ENCODE measurements around the gene CLEC4E. TPM values are rescaled to one million over a fixed set of nuclear protein-coding genes. Genes with fewer than 3 reads are reported as not detected.

The CLEC4E gene
- polyA plus RNA-seq, 1 donor from 2014 or later: not detected

- no peak overlapping the region for H3K4me3 ChIP-seq (ENCODE audit: low read length)
- H3K79me2 ChIP-seq (replicated peaks; ENCODE audit: insufficient read depth, low read length): no peaks in the 10 kb centered on the region
- no peak overlapping the region for H3K9ac ChIP-seq (ENCODE audit: low read length)
- no peak overlapping the region for H3K4me2 ChIP-seq (ENCODE audit: low read length)
- H3F3A ChIP-seq (ENCODE audit: insufficient read depth, low read length, poor library complexity, severe bottlenecking): no peaks in the 10 kb centered on the region
- H3K9me3 ChIP-seq (ENCODE audit: low read length): no peaks in the 10 kb centered on the region
- H2AFZ ChIP-seq (ENCODE audit: low read depth, low read length): no peak overlapping the region
- TF ChIP-seq RAD21 (conservative IDR thresholded peaks at IDR 0.05) (no peak), CTCF (IDR thresholded peaks at IDR 0.05; ENCODE audit: poor library complexity, severe bottlenecking) (no peak), REST (IDR thresholded peaks at IDR 0.05; ENCODE audit: borderline replicate concordance) (no peak)
- no peaks in the 10 kb centered on the region for H3K36me3 ChIP-seq (ENCODE audit: insufficient read depth, low read length)
- no peaks in the 10 kb centered on the region for H3K9me2 ChIP-seq (ENCODE audit: insufficient read depth, low read length)
- H4K20me1 ChIP-seq (ENCODE audit: insufficient read depth): no peaks in the 10 kb centered on the region
- H3K27me3 ChIP-seq (ENCODE audit: insufficient read depth, low read depth, low read length): no peaks in the 10 kb centered on the region
- no peak overlapping the region for H3K27ac ChIP-seq (ENCODE audit: low read length)
Observed at GRCh38 chr12:8559676-8560075, 19.0 kb upstream of the CLEC4E start.

- no peak overlapping the region for H2AFZ ChIP-seq (ENCODE audit: low read depth, low read length)
- H3K27me3 ChIP-seq (ENCODE audit: insufficient read depth, low read depth, low read length): no peaks in the 10 kb centered on the region
- no peaks in the 10 kb centered on the region for H3F3A ChIP-seq (ENCODE audit: insufficient read depth, low read length, poor library complexity, severe bottlenecking)
- no peak overlapping the region for H3K9ac ChIP-seq (ENCODE audit: low read length)
- H3K36me3 ChIP-seq (ENCODE audit: insufficient read depth, low read length): no peaks in the 10 kb centered on the region
- H4K20me1 ChIP-seq (ENCODE audit: insufficient read depth): no peaks in the 10 kb centered on the region
- no peaks in the 10 kb centered on the region for H3K9me2 ChIP-seq (ENCODE audit: insufficient read depth, low read length)
- no peaks in the 10 kb centered on the region for H3K79me2 ChIP-seq (replicated peaks; ENCODE audit: insufficient read depth, low read length)
- H3K4me2 ChIP-seq (ENCODE audit: low read length): no peak overlapping the region
- H3K4me3 ChIP-seq (ENCODE audit: low read length): no peak overlapping the region
- no peak for TF ChIP-seq SMC3 (conservative IDR thresholded peaks at IDR 0.05; ENCODE audit: poor library complexity)
- TF ChIP-seq POLR2AphosphoS5 (IDR thresholded peaks at IDR 0.05): no peak
- TF ChIP-seq RAD21 (conservative IDR thresholded peaks at IDR 0.05): no peak
- TF ChIP-seq REST (IDR thresholded peaks at IDR 0.05; ENCODE audit: borderline replicate concordance): no peak
- no peak for TF ChIP-seq TAF1 (IDR thresholded peaks at IDR 0.05; ENCODE audit: low read depth)
- TF ChIP-seq CTCF (IDR thresholded peaks at IDR 0.05; ENCODE audit: poor library complexity, severe bottlenecking): no peak
- no peaks in the 10 kb centered on the region for H3K9me3 ChIP-seq (ENCODE audit: low read length)
- H3K27ac ChIP-seq (ENCODE audit: low read length): no peak overlapping the region
Observed at GRCh38 chr12:8556531-8557097, 15.9 kb upstream of the CLEC4E start.
